ENCODE results near the gene DSTYK.

The DSTYK gene

DNA sequence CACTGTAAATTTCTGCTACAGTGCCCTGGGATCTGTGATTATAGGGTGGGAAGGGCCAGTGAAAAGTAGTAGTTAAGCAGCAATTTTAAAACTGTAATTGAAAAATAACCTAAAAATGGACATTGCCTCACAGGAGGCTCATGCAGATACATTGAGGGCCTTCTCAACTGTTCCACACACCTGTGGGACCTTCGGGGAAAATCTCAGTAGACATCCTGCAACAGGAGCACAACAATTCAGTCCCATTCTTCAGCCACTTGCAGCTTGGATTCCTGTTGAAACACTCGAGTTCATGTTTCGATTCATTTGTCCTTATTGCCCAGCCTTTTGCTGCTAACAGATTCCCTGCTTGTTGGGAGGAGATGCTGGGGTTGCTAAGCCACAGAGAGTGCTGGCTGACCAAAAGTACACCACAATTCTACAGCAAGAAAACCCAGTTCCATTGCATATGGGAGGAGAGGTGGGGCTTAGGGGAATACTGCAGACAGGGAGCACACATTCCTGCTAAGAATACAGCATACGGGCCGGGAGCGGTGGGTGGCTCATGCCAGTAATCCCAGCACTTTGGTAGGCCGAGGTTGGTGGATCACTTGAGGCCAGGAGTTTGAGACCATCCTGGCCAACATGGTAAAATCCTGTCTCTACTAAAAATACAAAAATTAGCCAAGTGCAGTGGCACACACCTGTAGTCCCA, 20.8 kb upstream of the DSTYK start:
- DNase-seq (no peak), ATAC-seq (no peak)
- Mint-ChIP-seq H3K36me3 (ENCODE audit: low read depth) (peaks cover 9% of the 10 kb centered on the region), H3K9me3 (no peaks in the 10 kb centered on the region), H3K4me3 (peak overlapping the region; percentile 66), H3K27me3 (peaks cover under 1% of the 10 kb centered on the region), H3K27ac (peak overlapping the region; percentile 86), H3K4me1 (peaks cover 79% of the 10 kb centered on the region)

DNA sequence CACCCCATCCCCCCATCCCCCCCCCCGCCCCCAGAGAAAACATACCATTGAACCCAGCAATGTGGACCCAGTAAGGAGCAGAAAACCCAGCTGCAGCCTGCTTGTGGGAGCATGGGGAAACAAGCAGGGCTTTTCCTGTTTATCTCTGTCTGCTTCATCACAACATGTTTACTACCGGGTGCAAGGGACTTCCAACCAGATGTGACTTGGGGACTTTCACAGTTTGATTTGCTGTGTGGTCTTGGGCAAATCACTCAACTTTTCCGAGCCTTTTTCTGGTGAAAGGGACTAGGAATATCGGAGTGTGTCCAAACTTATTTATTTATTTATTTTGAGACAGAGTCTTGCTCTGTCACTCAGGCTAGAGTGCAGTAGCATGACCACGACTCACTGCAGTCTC, 19.5 kb upstream of the DSTYK start:
- Mint-ChIP-seq H3K4me1 (peaks cover 74% of the 10 kb centered on the region), H3K4me3 (peak overlapping the region; percentile 90), H3K36me3 (ENCODE audit: low read depth) (peaks cover 7% of the 10 kb centered on the region), H3K27ac (no peak overlapping the region), H3K9me3 (no peaks in the 10 kb centered on the region), H3K27me3 (peaks cover 13% of the 10 kb centered on the region)
- DNase-seq: no peak
- no peak for ATAC-seq

GRCh38 chr1:205229916-205230700, 18.6 kb upstream of the DSTYK start:
- no peak for ATAC-seq
- Mint-ChIP-seq H3K9me3 (no peaks in the 10 kb centered on the region), H3K36me3 (ENCODE audit: low read depth) (peaks cover 7% of the 10 kb centered on the region), H3K27ac (peak overlapping the region; percentile 6), H3K27me3 (peaks cover 21% of the 10 kb centered on the region), H3K4me1 (peaks cover 69% of the 10 kb centered on the region), H3K4me3 (peak overlapping the region; percentile 90)
- no peak for DNase-seq

DNA sequence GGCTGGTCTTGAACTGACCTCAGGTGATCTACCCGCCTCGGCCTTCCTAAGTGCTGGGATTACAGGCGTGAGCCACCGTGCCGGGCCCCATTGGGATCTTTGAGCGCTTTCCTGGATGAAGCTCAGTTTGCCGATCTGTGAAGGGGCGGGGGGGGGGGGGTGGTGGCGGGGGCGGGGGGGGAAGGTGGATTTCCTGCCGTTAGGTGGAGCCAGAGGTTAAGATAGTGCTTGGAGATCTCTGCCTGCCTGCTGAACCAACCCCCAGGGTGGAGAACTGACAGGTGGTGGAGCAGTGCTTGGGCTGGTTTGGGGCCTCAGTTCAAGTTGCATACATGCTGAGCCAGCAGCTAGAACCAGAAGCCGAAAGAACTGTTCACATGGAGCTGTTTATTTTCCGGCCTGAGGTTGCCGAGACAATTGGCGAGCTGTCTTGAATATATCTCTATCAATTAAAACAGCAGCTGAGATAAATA, 17.9 kb upstream of the DSTYK start:
- Mint-ChIP-seq H3K9me3 (no peaks in the 10 kb centered on the region), H3K27me3 (peaks cover 23% of the 10 kb centered on the region), H3K4me1 (peaks cover 65% of the 10 kb centered on the region), H3K27ac (peak overlapping the region; percentile 81), H3K36me3 (ENCODE audit: low read depth) (peaks cover 7% of the 10 kb centered on the region), H3K4me3 (peak overlapping the region; percentile 90)
- peak; percentile 70 for ATAC-seq
- DNase-seq: peak; percentile 71

- DNase-seq (no peak), ATAC-seq (peak; percentile 6)
- Mint-ChIP-seq H3K27me3 (peaks cover 26% of the 10 kb centered on the region), H3K4me3 (peak overlapping the region; percentile 90), H3K27ac (peak overlapping the region; percentile 81), H3K4me1 (peaks cover 53% of the 10 kb centered on the region), H3K9me3 (no peaks in the 10 kb centered on the region), H3K36me3 (ENCODE audit: low read depth) (peaks cover 3% of the 10 kb centered on the region)
Measured at GRCh38 chr1:205228093-205228521, 16.6 kb upstream of the DSTYK start.

- ATAC-seq (peak; percentile 90), DNase-seq (peak; percentile 91)
- Mint-ChIP-seq H3K9me3 (no peaks in the 10 kb centered on the region), H3K36me3 (ENCODE audit: low read depth) (no peaks in the 10 kb centered on the region), H3K27me3 (peaks cover 26% of the 10 kb centered on the region), H3K4me1 (peaks cover 47% of the 10 kb centered on the region), H3K4me3 (peak within 1 kb of the TSS; percentile 90), H3K27ac (peak within 1 kb of the TSS; percentile 81)
Measured at GRCh38 chr1:205227584-205228013, 16.1 kb upstream of the DSTYK start, which contains the start of gene TMCC2. Gene TMCC2, plus strand, starts transcription at chr1:205227946. Its CDS starts 619 bp downstream, at chr1:205228565.

DNA sequence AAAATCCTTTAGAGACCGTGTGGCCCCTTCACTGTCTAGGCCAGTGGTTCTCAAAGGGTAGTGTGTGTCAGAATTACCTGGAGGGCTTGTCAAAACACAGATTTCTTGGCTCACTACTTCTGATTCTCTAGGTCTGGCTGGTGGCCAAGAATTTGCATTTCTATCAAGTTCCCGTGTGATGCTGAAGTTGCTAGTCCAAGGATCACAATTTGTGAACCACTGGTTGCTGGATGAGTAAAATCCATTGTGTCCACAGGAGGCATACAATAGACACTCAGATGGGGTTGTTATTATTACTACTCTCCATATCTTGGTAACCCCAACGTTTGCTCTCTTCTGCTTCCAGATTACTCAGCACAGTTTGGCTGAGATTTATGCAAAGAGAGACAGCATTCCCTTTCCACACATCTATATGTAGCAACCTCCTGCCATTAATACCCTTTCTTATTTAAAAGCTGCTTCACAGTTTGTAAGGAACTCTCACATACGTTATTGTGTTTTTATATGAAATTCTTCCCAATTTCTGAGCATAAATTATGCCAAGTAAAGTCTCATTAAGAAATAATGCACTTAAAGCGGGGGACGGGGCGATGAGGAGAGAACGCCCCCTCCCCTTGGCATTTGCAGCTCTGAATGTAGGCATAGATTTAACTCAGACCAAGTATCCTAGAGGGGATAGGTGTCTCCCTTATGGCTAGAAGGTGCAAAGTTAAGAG, 15.5 kb upstream of the DSTYK start:
- ATAC-seq (no peak), DNase-seq (no peak)
- Mint-ChIP-seq H3K36me3 (ENCODE audit: low read depth) (no peaks in the 10 kb centered on the region), H3K27me3 (peaks cover 26% of the 10 kb centered on the region), H3K4me3 (peak overlapping the region; percentile 74), H3K27ac (no peak overlapping the region), H3K4me1 (peaks cover 42% of the 10 kb centered on the region), H3K9me3 (no peaks in the 10 kb centered on the region)

DNA sequence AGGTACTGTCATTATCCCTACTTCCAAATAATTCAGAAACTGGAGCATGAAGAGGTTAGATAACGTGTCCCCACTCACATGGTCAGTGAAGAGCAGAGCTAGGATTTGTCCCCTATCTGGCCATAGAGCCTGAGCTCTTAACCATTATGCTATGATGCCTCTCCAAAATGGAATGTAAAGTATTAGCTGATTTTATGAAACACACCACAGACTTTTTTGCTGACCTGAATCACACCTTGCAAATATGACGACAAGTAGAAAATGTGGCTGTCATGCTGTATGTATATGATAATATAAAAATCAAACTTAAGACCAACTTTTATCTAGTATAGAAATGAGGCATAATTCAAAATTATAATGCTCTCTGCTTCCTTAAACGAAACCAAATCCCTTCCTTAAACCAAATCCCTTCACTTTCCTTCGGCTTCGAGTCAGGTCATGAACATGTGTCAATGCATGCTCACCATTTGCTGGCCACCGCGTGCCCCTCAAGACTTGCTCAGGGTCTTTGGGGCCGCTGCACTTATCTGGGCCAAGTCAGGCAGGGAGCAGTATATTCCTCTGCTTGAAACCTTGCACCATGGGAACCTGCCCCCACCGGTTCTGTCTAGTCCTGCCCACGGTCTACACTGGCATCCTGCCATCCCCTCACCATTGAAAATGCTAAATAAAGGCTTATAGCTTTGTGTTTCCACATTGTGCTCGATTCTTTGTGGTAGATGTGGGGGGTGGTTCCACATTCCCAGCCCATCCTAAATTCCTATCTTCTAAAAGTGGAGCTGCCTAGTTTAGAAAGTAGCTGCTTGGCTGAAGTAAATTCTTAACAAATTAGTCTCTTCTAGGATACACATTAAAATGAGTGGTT, 14.6 kb upstream of the DSTYK start:
- ATAC-seq (no peak), DNase-seq (no peak)
- Mint-ChIP-seq H3K27ac (no peak overlapping the region), H3K4me3 (peak overlapping the region; percentile 74), H3K27me3 (peaks cover 26% of the 10 kb centered on the region), H3K36me3 (ENCODE audit: low read depth) (no peaks in the 10 kb centered on the region), H3K9me3 (no peaks in the 10 kb centered on the region), H3K4me1 (peaks cover 33% of the 10 kb centered on the region)

GRCh38 chr1:205224736-205225135, 13.2 kb upstream of the DSTYK start:
- H3K27ac Mint-ChIP-seq: no peak overlapping the region
- ATAC-seq: no peak
- H3K9me3 Mint-ChIP-seq: no peaks in the 10 kb centered on the region
- no peak overlapping the region for H3K4me3 Mint-ChIP-seq
- H3K27me3 Mint-ChIP-seq: peaks cover 26% of the 10 kb centered on the region
- no peaks in the 10 kb centered on the region for H3K36me3 Mint-ChIP-seq (ENCODE audit: low read depth)
- H3K4me1 Mint-ChIP-seq: peaks cover 20% of the 10 kb centered on the region
- no peak for DNase-seq

- Mint-ChIP-seq H3K4me3 (no peak overlapping the region), H3K27ac (no peak overlapping the region), H3K27me3 (peaks cover 10% of the 10 kb centered on the region), H3K36me3 (ENCODE audit: low read depth) (no peaks in the 10 kb centered on the region), H3K9me3 (no peaks in the 10 kb centered on the region), H3K4me1 (peaks cover 2% of the 10 kb centered on the region)
- no peak for DNase-seq
- ATAC-seq: no peak
Measured at GRCh38 chr1:205220421-205220820, 8.9 kb upstream of the DSTYK start.

- no peak overlapping the region for H3K4me3 Mint-ChIP-seq
- DNase-seq (no peak), ATAC-seq (no peak)
- H3K9me3 Mint-ChIP-seq: no peaks in the 10 kb centered on the region
- no peaks in the 10 kb centered on the region for H3K36me3 Mint-ChIP-seq (ENCODE audit: low read depth)
- H3K4me1 Mint-ChIP-seq: peaks cover 17% of the 10 kb centered on the region
- peaks cover 2% of the 10 kb centered on the region for H3K27me3 Mint-ChIP-seq
- no peak overlapping the region for H3K27ac Mint-ChIP-seq
Measured at GRCh38 chr1:205217418-205217817, 5.9 kb upstream of the DSTYK start.

- Mint-ChIP-seq H3K4me3 (no peak overlapping the region), H3K9me3 (no peaks in the 10 kb centered on the region), H3K36me3 (ENCODE audit: low read depth) (no peaks in the 10 kb centered on the region), H3K27ac (no peak overlapping the region), H3K4me1 (peaks cover 25% of the 10 kb centered on the region), H3K27me3 (peaks cover 3% of the 10 kb centered on the region)
- DNase-seq (no peak), ATAC-seq (no peak)
Measured at GRCh38 chr1:205216588-205216987, 5.1 kb upstream of the DSTYK start.

DNA sequence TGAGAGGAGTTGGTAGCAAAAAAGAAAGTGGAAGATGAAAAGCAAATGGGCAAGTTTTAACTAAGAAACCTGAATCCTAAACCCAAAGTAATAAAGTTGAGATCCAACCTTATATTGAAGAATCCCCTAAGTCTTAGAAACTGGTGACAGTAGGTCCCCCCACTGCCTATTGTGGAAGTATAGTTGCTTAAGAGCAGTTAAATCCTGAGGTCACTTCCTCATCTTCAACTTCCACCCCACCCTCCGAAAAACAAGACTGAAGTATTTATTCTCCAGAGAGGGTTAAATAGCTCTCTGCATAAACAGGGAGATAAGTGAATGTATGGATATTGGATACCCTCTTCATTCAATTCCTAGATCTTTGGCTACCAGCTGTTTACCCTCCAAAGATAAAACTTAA, 3.3 kb upstream of the DSTYK start:
- Mint-ChIP-seq H3K4me3 (peak overlapping the region; percentile 16), H3K27me3 (peaks cover 4% of the 10 kb centered on the region), H3K27ac (no peak overlapping the region), H3K4me1 (peaks cover 36% of the 10 kb centered on the region), H3K36me3 (ENCODE audit: low read depth) (peaks cover 5% of the 10 kb centered on the region), H3K9me3 (no peaks in the 10 kb centered on the region)
- DNase-seq (no peak), ATAC-seq (no peak)
